AML-193 (cell line): ENCODE measurements around the gene RBBP5.

ENCODE experiments used
- DNase-seq, 2 experiments: peaks; one replicate each; lab custom pipeline; 2025; lab: John Stamatoyannopoulos, UW

The RBBP5 gene

GRCh38 chr1:205074084-205074483 lies 47.7 kb downstream of the RBBP5 start:
- no peak for DNase-seq

- DNase-seq = no peak
These were observed 48.3 kb downstream of the RBBP5 start for GRCh38 chr1:205073511-205073910.

- no peak for DNase-seq
These were observed 48.9 kb downstream of the RBBP5 start for GRCh38 chr1:205072881-205073280.

GRCh38 chr1:205072286-205072685 lies 49.5 kb downstream of the RBBP5 start:
- DNase-seq = no peak

GRCh38 chr1:205071801-205072200 lies 50.0 kb downstream of the RBBP5 start:
- DNase-seq = no peak

GRCh38 chr1:205071028-205071409 lies 50.8 kb downstream of the RBBP5 start:
- no peak for DNase-seq

- no peak for DNase-seq
These were observed 52.2 kb downstream of the RBBP5 start for GRCh38 chr1:205069371-205070125.

- no peak for DNase-seq
These were observed 53.2 kb downstream of the RBBP5 start for GRCh38 chr1:205068457-205069040.

GRCh38 chr1:205068001-205068400 lies 53.8 kb downstream of the RBBP5 start:
- no peak for DNase-seq

GRCh38 chr1:205067031-205067430 lies 54.7 kb downstream of the RBBP5 start:
- no peak for DNase-seq

- no peak for DNase-seq
These were observed 55.5 kb downstream of the RBBP5 start for GRCh38 chr1:205066141-205066818.

GRCh38 chr1:205065666-205066065 lies 56.1 kb downstream of the RBBP5 start:
- no peak for DNase-seq

GRCh38 chr1:205064741-205065316 lies 56.9 kb downstream of the RBBP5 start:
- no peak for DNase-seq

- DNase-seq = no peak
These were observed 57.5 kb downstream of the RBBP5 start for GRCh38 chr1:205064301-205064700.

- DNase-seq = no peak
These were observed 58.9 kb downstream of the RBBP5 start for GRCh38 chr1:205062895-205063294.

GRCh38 chr1:205062319-205062718 lies 59.5 kb downstream of the RBBP5 start:
- DNase-seq = no peak

- peak; percentile 31 to 53 for DNase-seq
These were observed 60.1 kb downstream of the RBBP5 start for GRCh38 chr1:205061665-205062069.

- no peak for DNase-seq
These were observed 60.6 kb downstream of the RBBP5 start for GRCh38 chr1:205061227-205061626.

GRCh38 chr1:205060746-205061145 lies 61.0 kb downstream of the RBBP5 start:
- no peak for DNase-seq

GRCh38 chr1:205059660-205060059 lies 62.1 kb downstream of the RBBP5 start:
- DNase-seq = no peak

- no peak for DNase-seq
These were observed 62.9 kb downstream of the RBBP5 start for GRCh38 chr1:205058853-205059252.

- DNase-seq = no peak
These were observed 63.8 kb downstream of the RBBP5 start for GRCh38 chr1:205057808-205058575.
